GM21576 (cell line): ENCODE results near the gene DCUN1D1.
A peak's percentile ranks its signal among the peaks of the same experiment; 100 is the strongest.
"Not testable (repeated sequence)": the region's sequence is repeated elsewhere in the genome, so short reads cannot be mapped to it uniquely, and the experiment has no call there.

Experiments used
- ATAC-seq: cut with Tn5 transposase; IDR thresholded peaks from one replicate; pipeline ENCODE4 v1.9.1; 2021; ENCODE audit warnings: mild to moderate bottlenecking, moderate library complexity; ENCODE audit not compliant: unreplicated experiment

DCUN1D1 gene

GRCh38 chr3:182980204-182981037 lies at the start of gene DCUN1D1:
DCUN1D1 (minus strand) TSS chr3:182980538; CDS start chr3:182980489, 49 bp downstream.
- ATAC-seq: peak; percentile 86

- no peak for ATAC-seq
These were observed 48.1 kb upstream of the DCUN1D1 start for GRCh38 chr3:183028416-183028815.

- ATAC-seq: no peak
These were observed 46.9 kb upstream of the DCUN1D1 start for GRCh38 chr3:183027276-183027675.

GRCh38 chr3:183022936-183023516 lies 42.7 kb upstream of the DCUN1D1 start:
- ATAC-seq: no peak

- ATAC-seq: no peak
These were observed 38.3 kb upstream of the DCUN1D1 start for GRCh38 chr3:183018421-183019192.

- ATAC-seq: no peak
These were observed 34.8 kb upstream of the DCUN1D1 start for GRCh38 chr3:183015185-183015584.

- ATAC-seq: no peak
These were observed 33.5 kb upstream of the DCUN1D1 start for GRCh38 chr3:183013856-183014255.

- no peak for ATAC-seq
These were observed 32.7 kb upstream of the DCUN1D1 start for GRCh38 chr3:183013074-183013473.

GRCh38 chr3:183008800-183009199 lies 28.5 kb upstream of the DCUN1D1 start:
- no peak for ATAC-seq

- ATAC-seq: no peak
These were observed 28.0 kb upstream of the DCUN1D1 start for GRCh38 chr3:183008303-183008702.

- no peak for ATAC-seq
These were observed 26.2 kb upstream of the DCUN1D1 start for GRCh38 chr3:183006396-183007002.

GRCh38 chr3:182999767-183000166 lies 19.4 kb upstream of the DCUN1D1 start:
- ATAC-seq: no peak

GRCh38 chr3:182993486-182994201 lies 13.3 kb upstream of the DCUN1D1 start:
- ATAC-seq: not testable (repeated sequence)

- no peak for ATAC-seq
These were observed 9.2 kb upstream of the DCUN1D1 start for GRCh38 chr3:182989566-182989965.

- no peak for ATAC-seq
These were observed 5.7 kb upstream of the DCUN1D1 start for GRCh38 chr3:182986021-182986420.

GRCh38 chr3:182983876-182984275 lies 3.5 kb upstream of the DCUN1D1 start:
- no peak for ATAC-seq

GRCh38 chr3:182981038-182981380 lies 671 bp upstream of the DCUN1D1 start:
- ATAC-seq: no peak

GRCh38 chr3:182979674-182980191 lies 605 bp downstream of the DCUN1D1 start:
- peak; percentile 21 for ATAC-seq

GRCh38 chr3:182979103-182979673 lies 1.1 kb downstream of the DCUN1D1 start:
- ATAC-seq: no peak

- no peak for ATAC-seq
These were observed 2.0 kb downstream of the DCUN1D1 start for GRCh38 chr3:182978387-182978786.
